Right cardiac atrium (tissue), 5 donors: ENCODE results near the gene TST. TPM values are rescaled to one million over a fixed set of nuclear protein-coding genes. Genes with fewer than 3 reads are reported as not detected.

ENCODE experiments used
- ATAC-seq, 2 donors: fragments of 200-7000 bp; cut with Tn5 transposase; one replicate each; pipeline versions ENCODE4 v1.8.0 to v1.9.1; 2020; ENCODE audit warnings: moderate library complexity in 2 of 2, mild to moderate bottlenecking in 1 of 2
- DNase-seq, 3 donors: peaks; one replicate each; pipeline ENCODE4 v3.0.0-alpha.2; 2020
- H3K27ac ChIP-seq: one replicate; pipeline ENCODE4 v1.5.1; 2013; ENCODE audit warnings: mild to moderate bottlenecking, low read length, control low read depth, moderate library complexity
- H3K27me3 ChIP-seq: one replicate; pipeline ENCODE4 v1.6.1; 2013; ENCODE audit not compliant: control insufficient read depth, insufficient read depth
- H3K4me1 ChIP-seq: one replicate; pipeline ENCODE4 v1.6.1; 2013; ENCODE audit warnings: low read length; ENCODE audit not compliant: control insufficient read depth, insufficient read depth
- H3K4me3 ChIP-seq: one replicate; pipeline ENCODE4 v1.5.1; 2013; ENCODE audit warnings: low read length, control low read depth
- H3K9me3 ChIP-seq: one replicate; pipeline ENCODE4 v1.6.1; 2013; ENCODE audit warnings: low read length; ENCODE audit not compliant: control insufficient read depth
- WGBS: extraction: QIAGEN DNeasy Blood & Tissue Kit; methylation state at CpG from one replicate; pipeline ENCODE4 v1.1.7; 2013; 5-methylcytosine and 5-hydroxymethylcytosine counted together
- intact Hi-C, 4 donors: fragments of 100-400 bp; cut with DNase I; formaldehyde crosslinking; loops; one replicate each; pipeline versions ENCODE4 v1.11.0 to v1.14.0; 2022 to 2023
- polyA plus RNA-seq: library from polyadenylated mRNA; stranded (reverse); fragments of 200-250 nt; gene quantifications from one replicate; pipeline ENCODE4 v1.2.3, GENCODE V29; 2013
- total RNA-seq, 4 donors: library from RNA; stranded (reverse); fragmentation: NEBNext Ultra II Directional; extraction: Animal tissue kit (Norgen Biotek cat#: 25700); gene quantifications; one replicate each; pipeline ENCODE4 v1.2.1, GENCODE V29; 2021
- donor health status: healthy with polysubstance abuse.
- donor health status: DM: no; HTN: yes; CAD: no.
- donor health status: DM: no; HTN: no; CAD: no.
- donor health status: DM: no; HTN: yes; CAD: no; lungs with severe emphysema.
- donor health status: DM: yes; HTN: yes; CAD: no.

Gene TST
- total and polyA plus RNA-seq, 5 donors: 31.7 to 67.9 (median 36.7) TPM

DNA sequence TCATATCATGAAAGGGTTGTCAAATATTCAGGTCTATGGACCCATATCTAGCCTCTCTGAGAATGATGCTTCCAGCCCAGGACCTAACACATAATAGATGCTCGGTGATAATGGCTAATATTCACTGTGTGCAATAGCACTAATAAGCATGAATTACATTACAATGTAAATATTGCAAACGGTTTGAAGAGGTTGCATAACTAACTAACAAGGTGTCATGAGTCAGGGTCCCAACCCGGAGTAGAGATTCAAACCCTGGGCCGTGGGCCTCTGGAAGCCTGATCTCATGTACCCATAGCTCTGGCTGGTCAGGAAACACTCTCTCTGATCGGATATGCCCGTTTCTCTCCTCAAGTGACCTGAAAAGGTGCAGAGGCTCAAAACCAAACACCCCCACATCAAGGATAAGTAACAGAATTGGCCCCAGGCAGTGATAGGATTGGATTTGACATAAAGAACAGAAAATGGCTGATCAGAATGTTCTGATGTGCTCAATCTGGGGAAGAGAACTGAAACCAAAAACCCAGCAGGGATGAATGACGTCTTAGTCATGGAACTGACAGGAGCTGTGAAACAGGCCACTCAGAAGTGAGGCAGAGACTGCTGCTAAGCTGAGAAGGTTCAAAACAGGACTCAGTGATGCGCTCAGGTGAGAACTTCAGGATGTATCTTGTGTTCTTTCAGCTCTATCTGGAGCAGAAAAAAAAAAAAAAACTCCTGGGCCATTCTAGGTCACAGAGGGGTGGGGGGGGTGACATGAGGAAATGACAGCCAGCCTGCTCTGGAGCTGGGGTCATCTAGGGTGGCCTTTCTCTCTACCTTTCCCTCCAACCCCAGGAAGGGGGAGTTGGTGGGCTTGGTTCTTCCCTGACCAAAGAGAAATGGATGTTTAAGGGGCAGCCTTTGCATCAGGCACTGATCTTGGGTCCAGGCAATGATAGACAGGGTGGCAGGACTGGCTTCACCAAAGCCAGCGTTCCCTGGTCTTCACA lies 25.7 kb upstream of the TST start:
- peak in 1 of 3 donors; percentile 4 for DNase-seq

DNA sequence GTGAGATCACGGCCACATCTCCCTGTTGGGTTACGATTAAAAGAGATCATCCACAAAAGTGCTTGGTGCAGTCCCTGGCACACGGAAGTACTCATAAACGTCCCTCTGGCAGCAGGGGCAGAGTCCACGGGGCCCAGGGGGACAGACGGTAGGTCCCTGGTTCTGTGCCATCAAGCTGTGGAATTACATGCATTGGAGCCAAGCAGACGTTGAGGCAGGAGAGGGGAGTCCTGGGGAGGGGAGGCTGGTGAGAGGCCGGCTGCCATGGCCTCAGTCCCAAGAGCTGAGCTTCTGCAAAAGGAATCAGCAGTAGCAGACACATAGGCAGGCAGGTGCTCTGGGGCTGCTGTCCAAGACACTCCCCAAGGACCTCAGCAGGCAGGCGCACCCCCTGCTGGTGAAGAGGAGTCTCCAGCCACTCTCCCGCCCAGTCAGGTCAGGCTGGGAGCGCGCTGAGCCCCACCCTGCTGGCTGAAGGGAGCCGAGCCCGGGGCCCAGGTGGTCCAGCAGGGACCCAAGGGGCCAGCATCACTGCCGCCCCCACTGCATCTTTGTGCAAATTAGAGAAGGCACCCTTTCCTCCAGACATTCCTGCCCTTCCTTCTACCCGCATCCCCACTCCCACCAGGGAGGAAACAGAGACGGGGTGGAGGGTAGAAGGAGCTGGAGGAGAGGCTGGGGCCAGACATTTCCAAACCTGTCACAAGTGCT lies 24.7 kb upstream of the TST start:
- 38% methylated on average over 17 of the region's 17 CpGs for WGBS
- intact Hi-C loops: no loop called here
- peak; percentile 84 to 85 for ATAC-seq

More for the DNA sequence above, 25.7 kb upstream of the TST start:
- Histone ChIP-seq H3K4me3 (no peak overlapping the region), H3K4me1 (no peaks in the 10 kb centered on the region), H3K9me3 (no peaks in the 10 kb centered on the region), H3K27me3 (no peaks in the 10 kb centered on the region), H3K27ac (no peak overlapping the region)
- no peak for ATAC-seq
- intact Hi-C loops: no loop called here
- WGBS: 78% methylated on average over 9 of the region's 9 CpGs

DNA sequence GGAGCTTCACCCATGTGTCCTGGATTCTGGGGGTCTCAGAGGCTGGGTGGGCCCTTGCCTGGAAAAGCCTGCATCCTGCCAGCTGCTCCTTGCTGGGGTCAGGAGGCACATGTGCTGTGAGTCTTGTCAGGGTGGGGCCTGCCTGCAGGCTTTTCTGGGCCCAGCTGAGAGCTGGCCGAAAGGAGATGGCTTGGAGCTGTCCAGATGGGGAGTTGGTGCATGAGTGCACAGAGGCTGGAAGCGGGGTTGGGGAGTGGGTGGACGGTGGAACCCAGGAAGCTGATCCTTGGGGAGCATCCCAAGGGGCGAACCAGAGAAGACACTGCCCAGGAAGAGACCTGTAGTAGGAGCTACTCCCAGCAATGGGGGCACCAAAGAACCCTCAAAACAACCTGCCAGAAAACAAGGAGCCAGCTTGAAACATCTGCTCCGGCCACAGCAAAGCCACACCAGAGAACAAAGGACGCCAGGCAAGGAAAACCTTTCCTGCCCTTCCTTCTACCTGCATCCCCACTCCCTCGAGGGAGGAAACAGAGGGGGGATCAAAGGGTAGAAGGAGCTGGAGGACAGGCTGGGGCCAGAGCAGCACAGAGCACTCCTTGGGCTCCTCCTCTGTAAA lies 24.1 kb upstream of the TST start:
- no peaks in the 10 kb centered on the region for H3K9me3 ChIP-seq
- intact Hi-C loops: no loop called here
- 78% methylated on average over 7 of the region's 7 CpGs for WGBS
- H3K4me1 ChIP-seq: no peaks in the 10 kb centered on the region
- DNase-seq: peak in 2 of 3 donors; percentile 14 to 48
- no peak overlapping the region for H3K4me3 ChIP-seq
- H3K27ac ChIP-seq: no peak overlapping the region
- peak; percentile 3 to 19 for ATAC-seq
- H3K27me3 ChIP-seq: no peaks in the 10 kb centered on the region

More for the DNA sequence above, 24.7 kb upstream of the TST start:
- H3K4me3 ChIP-seq: no peak overlapping the region
- H3K4me1 ChIP-seq: no peaks in the 10 kb centered on the region
- H3K27ac ChIP-seq: no peak overlapping the region
- DNase-seq: peak; percentile 52 to 83 (median 79)
- no peaks in the 10 kb centered on the region for H3K27me3 ChIP-seq
- H3K9me3 ChIP-seq: no peaks in the 10 kb centered on the region

DNA sequence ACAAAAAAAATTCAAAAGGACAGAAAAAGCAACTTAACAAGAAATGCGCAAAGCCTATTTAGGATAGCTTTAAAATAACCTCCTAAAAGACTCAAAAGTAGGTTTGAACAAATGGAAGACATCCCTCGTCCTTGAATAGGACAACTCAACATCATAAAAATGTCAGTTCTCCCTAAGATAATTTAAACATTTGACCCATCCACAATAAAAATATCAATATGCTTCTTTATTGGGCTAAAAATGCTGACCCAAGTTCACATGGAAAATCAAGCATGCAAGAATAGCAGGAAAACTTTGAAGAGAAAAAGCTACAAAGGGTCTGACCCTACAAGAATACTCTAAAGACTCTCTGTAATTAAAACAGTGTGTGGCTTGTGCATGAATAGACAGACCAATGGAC lies 20.2 kb upstream of the TST start:
- Histone ChIP-seq H3K27ac (no peak overlapping the region), H3K4me1 (no peaks in the 10 kb centered on the region), H3K9me3 (no peaks in the 10 kb centered on the region), H3K4me3 (no peak overlapping the region), H3K27me3 (no peaks in the 10 kb centered on the region)
- intact Hi-C loops: no loop called here
- ATAC-seq: no peak
- WGBS: 88% methylated on average over 2 of the region's 2 CpGs
- no peak for DNase-seq

DNA sequence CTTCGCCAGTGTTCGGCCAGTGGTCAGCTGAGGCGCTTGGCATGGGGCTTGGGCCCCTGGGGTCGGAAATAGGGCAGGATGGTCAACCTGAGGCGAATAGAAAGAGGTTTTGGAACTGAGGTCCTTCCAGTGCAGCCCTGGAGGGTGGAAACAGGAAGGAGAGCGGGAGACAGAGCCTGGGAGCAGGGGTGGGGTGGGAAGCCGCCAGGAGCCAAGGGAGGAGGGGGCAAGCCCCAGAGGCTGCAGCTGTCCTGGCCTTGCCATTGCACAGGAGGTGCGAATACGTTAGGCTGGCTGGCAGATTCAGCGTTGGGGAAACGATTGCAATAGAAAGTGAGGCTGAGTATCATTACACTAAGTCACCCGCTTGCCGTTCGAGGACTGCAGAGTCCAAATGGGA lies 18.4 kb upstream of the TST start:
- 52% methylated on average over 14 of the region's 14 CpGs for WGBS
- no peaks in the 10 kb centered on the region for H3K27me3 ChIP-seq
- H3K4me3 ChIP-seq: no peak overlapping the region
- DNase-seq: peak in 1 of 3 donors; percentile 35
- H3K4me1 ChIP-seq: no peaks in the 10 kb centered on the region
- no peak overlapping the region for H3K27ac ChIP-seq
- intact Hi-C loops: no loop called here
- ATAC-seq: peak in 1 of 2 donors; percentile 36
- no peaks in the 10 kb centered on the region for H3K9me3 ChIP-seq

DNA sequence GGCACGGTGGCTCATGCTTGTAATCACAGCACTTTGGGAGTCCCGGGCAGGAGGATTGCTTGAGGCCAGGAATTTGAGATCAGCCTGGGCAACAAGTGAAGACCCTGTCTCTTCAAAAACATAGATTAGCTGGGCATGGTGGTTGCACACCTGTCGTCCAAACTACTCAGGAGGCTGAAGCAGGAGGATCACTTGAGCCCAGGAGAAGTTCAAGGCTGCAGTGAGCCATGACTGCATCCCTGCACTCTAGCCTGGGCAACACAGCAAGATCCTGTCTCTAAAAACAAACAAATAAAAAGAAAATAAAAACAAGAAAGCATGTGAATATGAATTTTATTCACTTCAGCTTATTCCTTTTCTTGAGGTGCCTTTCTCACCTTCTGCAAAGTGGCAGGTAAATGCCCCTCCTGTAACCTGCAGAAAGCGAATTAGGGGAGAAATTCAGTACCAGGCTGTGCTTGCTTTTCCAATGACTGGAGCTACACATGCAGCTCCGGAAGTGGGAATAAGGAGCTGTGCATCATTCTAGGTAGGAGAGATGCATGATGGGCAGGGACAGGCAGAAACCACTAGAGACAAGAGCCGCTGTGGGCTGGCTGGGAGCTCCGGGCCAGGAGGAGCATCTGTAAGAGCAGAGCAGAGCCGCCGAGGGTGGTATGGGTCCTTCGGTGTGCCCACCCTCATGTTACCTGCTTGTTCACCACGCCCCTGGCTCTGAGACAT lies 17.6 kb upstream of the TST start:
- no peak overlapping the region for H3K27ac ChIP-seq
- intact Hi-C loops: no loop called here
- no peaks in the 10 kb centered on the region for H3K9me3 ChIP-seq
- no peaks in the 10 kb centered on the region for H3K4me1 ChIP-seq
- no peak for ATAC-seq
- WGBS: 84% methylated on average over 11 of the region's 11 CpGs
- no peak overlapping the region for H3K4me3 ChIP-seq
- no peaks in the 10 kb centered on the region for H3K27me3 ChIP-seq
- peak in 1 of 3 donors; percentile 30 for DNase-seq

DNA sequence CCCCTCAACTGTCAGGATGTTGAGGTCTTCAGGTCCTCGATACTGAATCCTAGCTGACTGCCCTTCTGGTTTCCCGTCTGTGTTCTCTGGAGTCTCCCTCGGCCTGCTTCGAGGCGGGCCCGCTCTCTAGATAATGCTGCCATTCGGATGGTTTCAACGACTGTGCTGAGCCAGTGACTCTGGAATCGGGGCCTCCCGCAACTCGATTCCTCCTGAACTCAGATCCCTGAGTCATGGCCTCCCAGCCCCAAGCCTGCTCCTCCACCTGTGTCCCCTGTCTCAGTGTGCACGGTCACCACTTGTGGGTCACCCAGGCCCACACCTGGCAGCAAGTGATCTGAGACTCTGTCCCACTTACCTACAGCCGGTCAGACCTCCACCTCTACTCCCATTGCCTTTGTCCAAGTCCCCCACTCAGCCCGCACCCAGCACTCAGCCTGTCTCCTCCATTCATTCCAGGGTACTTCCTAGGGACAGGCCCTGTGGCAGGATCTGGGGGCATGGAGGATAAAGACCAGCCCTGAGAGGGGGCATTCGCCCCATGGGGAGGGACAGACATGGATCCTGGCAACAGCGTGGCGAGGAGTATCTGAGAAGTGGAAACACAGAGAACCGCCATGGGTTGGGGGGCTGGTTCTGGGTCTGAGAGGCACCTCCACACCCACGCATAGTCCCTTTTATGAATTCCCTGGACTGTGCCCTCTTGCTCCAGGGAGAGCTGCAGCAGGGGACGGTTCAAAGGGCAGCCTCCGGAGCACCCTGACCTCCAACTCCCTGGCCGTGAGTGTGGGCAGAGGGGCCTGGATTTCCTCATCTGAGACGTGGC lies 14.6 kb upstream of the TST start:
- Histone ChIP-seq H3K27ac (no peak overlapping the region), H3K4me1 (no peaks in the 10 kb centered on the region), H3K27me3 (no peaks in the 10 kb centered on the region), H3K4me3 (no peak overlapping the region), H3K9me3 (no peaks in the 10 kb centered on the region)
- ATAC-seq (no peak), DNase-seq (peak in 2 of 3 donors; percentile 19 to 33)
- WGBS: 85% methylated on average over 23 of the region's 23 CpGs
- intact Hi-C loops: no loop called here

DNA sequence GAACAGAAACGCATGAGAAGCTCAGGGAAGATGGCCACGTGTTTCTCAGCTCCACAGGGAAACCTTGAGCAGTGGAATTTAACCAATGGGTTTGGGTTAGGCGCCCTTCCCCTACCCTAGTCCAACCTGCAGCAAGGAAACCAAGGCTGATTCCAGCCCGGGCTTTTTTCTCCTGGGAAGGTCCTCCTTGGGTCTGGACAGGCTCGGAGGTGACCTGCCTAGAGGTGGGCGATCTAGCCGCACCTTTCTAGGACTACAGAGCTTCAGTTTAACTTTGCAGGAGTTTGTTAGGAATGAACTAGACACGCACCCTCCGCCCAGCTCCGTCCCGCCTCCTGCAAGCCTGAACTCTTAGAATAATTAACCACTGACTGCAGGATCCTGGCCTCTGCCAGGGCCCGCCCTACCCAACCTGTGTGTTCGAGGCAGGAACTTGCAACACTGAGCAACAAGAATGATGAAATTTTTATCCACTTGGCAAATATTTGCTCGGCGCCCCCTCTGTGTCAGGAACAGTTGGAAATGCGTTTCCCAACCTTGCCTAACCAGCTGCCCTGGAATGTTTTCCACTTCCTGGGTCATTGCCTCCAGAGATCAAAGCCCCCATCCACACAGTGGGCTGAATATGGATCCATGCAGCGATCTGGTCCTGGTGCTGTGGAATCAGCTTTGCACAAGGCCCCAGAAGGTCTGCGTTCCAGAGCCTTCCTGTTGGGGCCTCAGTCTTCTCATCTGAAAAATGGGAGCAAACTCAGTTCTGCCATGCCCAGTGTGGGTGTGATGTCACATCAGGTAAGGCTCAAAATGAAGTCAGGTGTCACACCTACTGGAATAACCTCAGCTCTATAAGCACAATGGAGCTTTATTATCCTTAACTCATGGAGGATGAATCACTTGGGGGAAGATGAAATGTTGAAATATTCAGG lies 13.6 kb upstream of the TST start:
- ATAC-seq: peak; percentile 63 to 71
- H3K4me1 ChIP-seq: no peaks in the 10 kb centered on the region
- DNase-seq: peak; percentile 45 to 58 (median 54)
- no peaks in the 10 kb centered on the region for H3K27me3 ChIP-seq
- no peak overlapping the region for H3K27ac ChIP-seq
- 67% methylated on average over 18 of the region's 18 CpGs for WGBS
- intact Hi-C loops: no loop called here
- no peaks in the 10 kb centered on the region for H3K9me3 ChIP-seq
- H3K4me3 ChIP-seq: no peak overlapping the region

DNA sequence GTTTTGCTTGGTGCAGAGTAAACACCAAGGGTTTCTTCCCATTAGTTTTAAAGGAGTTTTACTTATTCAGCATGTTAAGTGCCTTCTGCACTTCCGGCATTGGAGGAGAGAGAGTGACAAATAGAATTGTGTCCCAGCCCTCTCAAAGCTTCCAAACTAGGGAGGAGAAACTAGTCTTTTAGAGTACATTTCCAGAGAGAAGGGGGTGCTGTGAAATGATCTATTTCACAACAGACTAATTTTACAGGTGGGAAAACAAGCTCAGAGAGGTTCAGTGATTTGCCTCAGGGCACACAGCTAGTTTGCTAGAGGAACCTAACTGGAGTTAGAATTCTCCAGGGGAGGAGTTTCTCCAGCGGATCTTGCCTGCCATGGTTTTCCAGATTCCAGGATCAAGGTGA lies 12.9 kb upstream of the TST start:
- ATAC-seq (no peak), DNase-seq (no peak)
- intact Hi-C loops: no loop called here
- H3K9me3 ChIP-seq: no peaks in the 10 kb centered on the region
- H3K27ac ChIP-seq: no peak overlapping the region
- no peaks in the 10 kb centered on the region for H3K27me3 ChIP-seq
- 68% methylated on average over 2 of the region's 2 CpGs for WGBS
- H3K4me3 ChIP-seq: no peak overlapping the region
- H3K4me1 ChIP-seq: no peaks in the 10 kb centered on the region
